Activated T-helper 2 cell treated with anti-CD3 and anti-CD28 coated beads, Interferon-gamma antibody, Interleukin-2, Interleukin-4, amounts not matched to agents 10 μg/mL and 5 μg/mL and 100 μg/mL, durations not matched to agents 14 hours and 24 hours and 36 hours (primary cell): ENCODE data around the gene DACH1. TPM values are rescaled to one million over a fixed set of nuclear protein-coding genes. Genes with fewer than 3 reads are reported as not detected.

Experiments used
- DNase-seq: peaks from one replicate; pipeline ENCODE4 v3.0.0; 2021; ENCODE audit warnings: low spot score
- H3K27ac Mint-ChIP-seq: one replicate; pipeline ENCODE4 v1.8.0; 2021; ENCODE audit warnings: mixed read lengths
- H3K27me3 Mint-ChIP-seq: one replicate; pipeline ENCODE4 v1.8.0; 2021; ENCODE audit warnings: low read depth, mixed read lengths
- H3K36me3 Mint-ChIP-seq: one replicate; pipeline ENCODE4 v1.8.0; 2021; ENCODE audit warnings: low read depth, mixed read lengths
- H3K4me1 Mint-ChIP-seq: one replicate; pipeline ENCODE4 v1.8.0; 2021; ENCODE audit warnings: low read depth, mixed read lengths
- H3K4me3 Mint-ChIP-seq: one replicate; pipeline ENCODE4 v1.8.0; 2021; ENCODE audit warnings: low read depth, mild to moderate bottlenecking, moderate library complexity, mixed read lengths
- H3K9me3 Mint-ChIP-seq: one replicate; pipeline ENCODE4 v1.8.0; 2021; ENCODE audit warnings: mixed read lengths
- intact Hi-C: fragments of 100-400 bp; cut with micrococcal nuclease; formaldehyde crosslinking; loops from one replicate; pipeline ENCODE4 v1.15.1; 2023
- total RNA-seq: library from RNA; stranded (reverse); gene quantifications from 2 replicates; pipeline ENCODE4 v1.2.3, GENCODE V29; 2022

Gene DACH1
- total RNA-seq, 1 donor from 2014 or later = not detected

DNA sequence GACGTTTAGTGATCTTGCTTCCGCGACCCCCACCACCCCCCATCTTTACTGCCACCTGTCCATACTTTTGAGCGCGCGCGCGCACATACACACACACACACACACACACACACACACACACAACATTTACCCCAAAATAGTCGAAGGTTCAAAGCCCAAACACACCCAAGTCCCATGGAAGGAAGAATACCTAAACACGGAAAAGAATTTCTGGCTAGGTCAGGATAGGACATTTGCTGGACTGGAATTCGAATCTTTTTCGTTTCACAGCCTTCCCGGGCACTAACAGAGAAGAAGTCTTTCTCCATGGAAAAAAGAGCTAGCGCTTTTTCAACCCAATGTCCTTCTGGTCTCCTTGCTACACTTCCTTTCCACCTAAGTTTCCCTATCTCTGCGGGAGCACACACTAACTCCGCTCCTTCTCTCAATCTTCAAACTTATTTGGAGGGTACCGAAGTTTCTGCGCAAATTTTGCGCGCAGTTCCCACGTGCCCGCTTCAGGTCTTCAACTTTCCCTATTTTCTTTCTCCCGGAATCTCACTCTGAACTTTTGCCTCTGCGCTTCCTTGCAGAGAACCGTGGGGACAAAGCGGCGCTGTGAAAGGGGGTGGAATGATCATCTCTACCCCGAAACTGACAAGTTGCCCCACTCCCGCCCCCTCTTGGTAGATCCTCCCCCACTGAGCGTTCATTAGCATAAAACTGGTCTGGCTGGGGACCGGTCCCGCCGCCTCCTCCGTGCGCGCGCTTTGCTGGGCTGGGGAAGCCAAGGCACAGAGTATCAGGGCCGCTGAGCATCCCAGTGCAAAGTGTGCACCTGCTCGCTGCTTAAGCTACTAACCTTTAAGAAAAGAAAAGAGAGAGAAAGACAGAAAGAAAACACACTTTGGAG lies 2.7 kb downstream of the DACH1 start:
- peaks cover 67% of the 10 kb centered on the region for H3K27me3 Mint-ChIP-seq
- intact Hi-C loops = no loop called here
- H3K4me1 Mint-ChIP-seq = peaks cover 21% of the 10 kb centered on the region
- peak overlapping the region; percentile 87 for H3K4me3 Mint-ChIP-seq
- no peak for DNase-seq
- no peaks in the 10 kb centered on the region for H3K9me3 Mint-ChIP-seq
- no peak overlapping the region for H3K27ac Mint-ChIP-seq
- H3K36me3 Mint-ChIP-seq = no peaks in the 10 kb centered on the region

DNA sequence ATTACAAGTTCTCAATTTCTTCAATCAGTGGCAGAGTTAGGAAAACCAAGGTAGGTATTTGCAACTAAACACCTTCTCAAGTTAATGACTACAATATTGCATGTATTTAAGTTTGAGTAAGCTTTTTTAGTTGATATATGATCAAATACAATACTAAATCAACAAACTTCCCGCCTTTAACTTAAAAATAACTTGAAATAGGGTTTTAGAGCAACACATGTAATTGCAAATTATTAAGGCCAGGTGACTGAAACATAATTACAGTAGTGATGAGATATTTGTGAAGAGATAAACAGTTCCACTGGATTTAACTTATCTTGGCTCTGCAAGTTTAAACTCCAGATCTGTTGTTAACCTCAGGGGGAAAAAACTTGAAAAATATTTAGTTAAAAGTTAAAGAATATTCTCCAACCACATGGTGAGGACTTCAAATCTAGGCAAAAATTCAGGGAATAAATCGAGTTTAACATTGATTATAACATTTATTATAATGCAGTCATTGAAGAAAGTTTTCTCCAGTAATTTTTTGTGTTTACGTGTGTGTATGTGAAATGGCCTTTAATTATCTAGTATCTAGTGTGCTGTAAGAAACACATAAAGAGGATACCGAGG lies 3.6 kb downstream of the DACH1 start:
- no peak overlapping the region for H3K27ac Mint-ChIP-seq
- intact Hi-C loops = no loop called here
- peaks cover 63% of the 10 kb centered on the region for H3K27me3 Mint-ChIP-seq
- H3K9me3 Mint-ChIP-seq = no peaks in the 10 kb centered on the region
- peak overlapping the region; percentile 26 for H3K4me3 Mint-ChIP-seq
- peaks cover 21% of the 10 kb centered on the region for H3K4me1 Mint-ChIP-seq
- no peak for DNase-seq
- no peaks in the 10 kb centered on the region for H3K36me3 Mint-ChIP-seq

DNA sequence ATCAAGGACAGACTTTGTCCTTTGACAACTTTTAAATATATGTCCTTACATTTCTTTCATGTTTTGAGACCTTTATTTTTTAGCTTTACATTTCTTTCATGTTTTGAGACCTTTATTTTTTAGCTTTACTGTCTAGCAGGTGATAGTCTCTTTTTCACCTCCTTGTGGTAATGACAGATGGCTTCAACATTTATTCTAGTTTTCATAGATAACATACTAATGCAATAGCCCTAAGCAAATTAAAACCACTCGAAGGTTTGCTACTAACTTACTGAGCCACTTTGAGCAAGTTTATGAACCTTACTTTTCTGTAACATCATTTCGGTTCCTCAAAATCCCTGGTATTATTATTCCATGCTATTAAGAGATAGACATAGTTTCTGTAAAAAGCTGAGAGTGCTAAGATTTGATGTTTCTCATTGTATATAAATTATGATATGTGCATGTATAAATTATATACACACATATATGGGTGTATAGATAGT lies 4.5 kb downstream of the DACH1 start:
- no peaks in the 10 kb centered on the region for H3K9me3 Mint-ChIP-seq
- intact Hi-C loops = no loop called here
- H3K27ac Mint-ChIP-seq = no peak overlapping the region
- H3K4me1 Mint-ChIP-seq = peaks cover 20% of the 10 kb centered on the region
- no peak overlapping the region for H3K4me3 Mint-ChIP-seq
- no peak for DNase-seq
- no peaks in the 10 kb centered on the region for H3K36me3 Mint-ChIP-seq
- H3K27me3 Mint-ChIP-seq = peaks cover 57% of the 10 kb centered on the region

DNA sequence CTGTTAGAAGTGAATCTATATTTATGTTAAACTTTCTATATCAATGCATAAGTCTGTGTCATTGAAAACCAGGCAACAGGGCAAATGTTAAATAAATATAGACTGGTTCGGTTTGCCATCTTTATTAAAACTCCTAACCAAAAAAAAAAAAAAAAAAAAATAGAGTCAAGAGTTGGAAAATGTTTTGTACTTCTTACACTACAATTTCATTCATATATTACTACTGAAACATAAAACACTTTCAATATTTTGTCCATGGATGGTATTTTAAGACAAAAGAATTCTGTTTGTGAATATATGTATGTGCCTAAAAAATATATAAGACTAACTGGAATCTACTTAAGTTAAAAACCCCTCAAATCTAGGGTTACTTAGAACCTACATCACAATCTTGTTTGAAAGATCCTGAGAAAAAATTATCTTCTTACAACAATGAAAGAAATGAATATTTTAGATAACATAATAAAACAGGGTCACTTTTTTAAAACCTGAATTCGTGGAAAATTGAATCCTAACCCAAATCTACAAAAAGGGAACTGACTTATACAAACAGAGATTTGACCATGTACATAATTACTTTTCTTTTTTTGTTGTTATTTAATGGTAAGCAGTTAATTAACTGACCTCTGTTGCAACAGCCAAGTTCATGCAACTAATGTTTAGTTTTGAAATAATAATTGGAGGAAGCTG lies 5.1 kb downstream of the DACH1 start:
- Mint-ChIP-seq H3K4me3 (no peak overlapping the region), H3K27ac (no peak overlapping the region)
- intact Hi-C loops = no loop called here

DNA sequence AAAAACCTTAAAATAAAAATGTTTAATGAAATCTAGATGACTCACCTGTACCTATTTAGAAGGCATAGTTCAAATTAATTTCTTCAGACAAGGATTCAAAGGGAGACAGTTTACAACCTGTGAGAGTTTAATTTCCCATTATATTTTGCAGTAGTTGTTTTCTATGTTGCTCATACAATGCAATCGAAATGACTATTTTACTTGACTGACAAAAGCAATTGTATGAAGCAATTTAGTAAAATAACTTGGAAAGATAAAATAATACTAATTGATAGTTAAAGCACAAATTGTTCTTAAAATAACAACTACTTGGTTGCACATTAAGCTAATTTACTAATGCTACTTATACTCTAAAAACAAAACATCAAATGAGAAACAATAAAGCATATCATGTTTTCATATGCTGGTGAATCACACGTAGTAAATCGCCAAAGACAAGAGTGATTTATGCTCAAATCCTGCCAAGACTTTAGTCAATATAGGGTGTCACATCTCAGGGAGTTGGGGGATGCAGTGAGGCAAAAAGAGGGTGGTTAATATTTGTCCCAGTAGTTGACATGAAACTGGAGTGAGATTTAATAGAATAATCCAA lies 6.4 kb downstream of the DACH1 start:
- Mint-ChIP-seq H3K4me1 (peaks cover 11% of the 10 kb centered on the region), H3K4me3 (no peak overlapping the region), H3K9me3 (no peaks in the 10 kb centered on the region), H3K27me3 (peaks cover 45% of the 10 kb centered on the region), H3K27ac (no peak overlapping the region), H3K36me3 (no peaks in the 10 kb centered on the region)
- intact Hi-C loops = no loop called here
- no peak for DNase-seq

More for the DNA sequence above, 5.1 kb downstream of the DACH1 start:
- Mint-ChIP-seq H3K27me3 (peaks cover 51% of the 10 kb centered on the region), H3K4me1 (peaks cover 14% of the 10 kb centered on the region), H3K9me3 (no peaks in the 10 kb centered on the region), H3K36me3 (no peaks in the 10 kb centered on the region)
- DNase-seq = no peak

DNA sequence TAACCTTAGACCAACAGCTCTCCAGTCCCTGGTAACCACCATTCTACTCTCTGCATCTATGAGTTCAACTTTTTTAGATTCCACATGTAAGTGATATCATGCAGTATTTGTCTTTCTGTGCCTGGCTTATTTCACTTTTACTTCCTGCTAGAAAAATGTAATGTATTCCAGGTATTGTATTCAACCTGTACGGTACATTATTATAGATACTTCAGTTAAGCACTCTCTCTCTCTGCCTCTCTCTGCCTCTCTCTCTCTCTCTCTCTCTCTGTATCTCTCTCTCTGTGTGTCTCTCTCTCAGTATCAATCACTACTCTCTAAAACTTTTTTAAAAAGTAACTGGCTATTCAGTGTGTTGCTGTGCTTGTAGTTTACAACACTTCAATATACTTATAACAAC lies 8.4 kb downstream of the DACH1 start:
- Mint-ChIP-seq H3K27me3 (peaks cover 35% of the 10 kb centered on the region), H3K27ac (no peak overlapping the region), H3K4me3 (no peak overlapping the region), H3K4me1 (no peaks in the 10 kb centered on the region), H3K9me3 (no peaks in the 10 kb centered on the region), H3K36me3 (no peaks in the 10 kb centered on the region)
- no peak for DNase-seq
- intact Hi-C loops = no loop called here

DNA sequence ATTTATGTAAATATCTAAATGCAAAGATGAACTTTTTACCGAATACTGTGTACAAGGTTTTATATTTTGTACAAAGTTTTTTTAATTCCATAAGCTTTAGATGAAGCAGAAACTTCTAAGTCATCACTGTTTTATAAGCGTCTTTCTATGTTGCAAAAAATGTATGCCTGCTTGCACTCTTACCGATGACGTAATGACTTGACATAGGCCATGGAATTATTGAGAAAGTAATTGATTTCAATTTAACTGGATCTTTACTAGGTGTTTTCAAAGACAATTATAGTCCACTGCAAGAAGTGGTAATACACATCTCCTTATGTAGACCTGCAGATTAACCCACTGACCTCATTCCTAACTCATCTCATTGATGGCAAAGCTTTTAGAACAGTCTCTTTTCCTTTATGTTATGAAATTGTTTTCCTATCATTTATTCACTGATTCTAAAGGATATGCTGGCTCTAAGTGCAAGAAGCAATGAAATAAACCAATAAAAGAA lies 10.4 kb downstream of the DACH1 start:
- intact Hi-C loops = no loop called here
- no peaks in the 10 kb centered on the region for H3K9me3 Mint-ChIP-seq
- no peaks in the 10 kb centered on the region for H3K36me3 Mint-ChIP-seq
- DNase-seq = no peak
- H3K4me3 Mint-ChIP-seq = no peak overlapping the region
- peaks cover 27% of the 10 kb centered on the region for H3K27me3 Mint-ChIP-seq
- no peak overlapping the region for H3K27ac Mint-ChIP-seq
- no peaks in the 10 kb centered on the region for H3K4me1 Mint-ChIP-seq

DNA sequence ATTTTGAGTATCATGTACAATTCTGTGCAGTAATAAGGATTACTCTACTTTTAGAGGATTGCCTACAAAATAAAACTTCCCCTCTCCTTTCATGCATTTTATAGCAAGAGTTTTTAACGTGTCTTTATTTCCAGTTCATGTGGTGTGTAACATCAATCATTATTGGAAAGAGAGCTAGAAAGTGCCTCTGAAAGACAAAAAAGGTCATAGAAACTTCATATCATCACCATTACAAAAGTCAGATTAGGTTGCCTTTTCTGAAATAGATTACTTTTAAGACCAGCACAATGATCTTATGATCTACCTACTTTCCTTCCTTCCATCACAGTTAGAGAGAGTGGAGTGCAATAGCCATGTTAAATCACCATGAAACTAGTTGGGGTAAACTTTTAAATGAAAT lies 12.6 kb downstream of the DACH1 start:
- Mint-ChIP-seq H3K27ac (no peak overlapping the region), H3K36me3 (no peaks in the 10 kb centered on the region), H3K27me3 (peaks cover 17% of the 10 kb centered on the region), H3K4me3 (no peak overlapping the region), H3K4me1 (no peaks in the 10 kb centered on the region), H3K9me3 (no peaks in the 10 kb centered on the region)
- DNase-seq = no peak
- intact Hi-C loops = no loop called here

DNA sequence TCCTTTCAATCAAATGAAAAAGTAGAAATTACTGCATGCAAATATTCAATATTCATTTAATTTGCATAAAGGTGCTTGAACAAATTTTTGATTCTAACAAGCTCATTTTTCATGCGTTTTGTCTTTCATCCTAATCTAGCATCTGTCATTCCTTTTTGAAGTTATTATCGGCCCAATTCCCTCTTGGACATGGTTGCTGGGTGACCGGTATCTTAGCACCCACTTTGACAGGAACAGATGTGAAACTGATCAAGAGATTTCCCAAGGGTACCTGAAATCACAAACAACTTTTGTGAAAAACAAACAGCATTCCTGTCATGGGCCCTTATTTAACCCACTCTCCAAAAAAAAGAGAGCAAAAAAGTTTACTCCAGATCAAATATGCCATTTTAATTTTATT lies 13.3 kb downstream of the DACH1 start:
- H3K4me3 Mint-ChIP-seq = no peak overlapping the region
- H3K9me3 Mint-ChIP-seq = no peaks in the 10 kb centered on the region
- H3K4me1 Mint-ChIP-seq = no peaks in the 10 kb centered on the region
- no peaks in the 10 kb centered on the region for H3K36me3 Mint-ChIP-seq
- peaks cover 16% of the 10 kb centered on the region for H3K27me3 Mint-ChIP-seq
- intact Hi-C loops = no loop called here
- DNase-seq = no peak
- H3K27ac Mint-ChIP-seq = no peak overlapping the region

DNA sequence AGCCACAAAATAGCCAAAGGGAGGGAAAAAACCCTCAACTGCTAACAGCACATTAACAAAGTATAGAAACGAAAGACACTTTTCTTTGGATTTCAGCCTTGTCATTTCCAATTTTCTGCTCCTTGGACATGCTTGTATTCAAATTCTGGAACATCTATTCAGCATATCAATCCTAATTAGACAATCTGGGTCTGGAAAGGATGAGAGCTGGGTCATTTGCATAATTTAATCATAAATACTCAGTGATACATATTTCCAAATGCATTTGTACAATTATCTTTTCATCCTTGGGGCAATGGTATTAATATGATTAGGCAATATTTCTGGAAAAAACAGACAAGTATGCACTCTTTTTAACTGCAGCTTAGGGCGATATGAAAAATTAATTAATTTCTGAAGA lies 14.3 kb downstream of the DACH1 start:
- Mint-ChIP-seq H3K27me3 (peaks cover 14% of the 10 kb centered on the region), H3K9me3 (no peaks in the 10 kb centered on the region), H3K36me3 (no peaks in the 10 kb centered on the region), H3K4me3 (no peak overlapping the region), H3K4me1 (no peaks in the 10 kb centered on the region), H3K27ac (no peak overlapping the region)
- no peak for DNase-seq
- intact Hi-C loops = no loop called here

DNA sequence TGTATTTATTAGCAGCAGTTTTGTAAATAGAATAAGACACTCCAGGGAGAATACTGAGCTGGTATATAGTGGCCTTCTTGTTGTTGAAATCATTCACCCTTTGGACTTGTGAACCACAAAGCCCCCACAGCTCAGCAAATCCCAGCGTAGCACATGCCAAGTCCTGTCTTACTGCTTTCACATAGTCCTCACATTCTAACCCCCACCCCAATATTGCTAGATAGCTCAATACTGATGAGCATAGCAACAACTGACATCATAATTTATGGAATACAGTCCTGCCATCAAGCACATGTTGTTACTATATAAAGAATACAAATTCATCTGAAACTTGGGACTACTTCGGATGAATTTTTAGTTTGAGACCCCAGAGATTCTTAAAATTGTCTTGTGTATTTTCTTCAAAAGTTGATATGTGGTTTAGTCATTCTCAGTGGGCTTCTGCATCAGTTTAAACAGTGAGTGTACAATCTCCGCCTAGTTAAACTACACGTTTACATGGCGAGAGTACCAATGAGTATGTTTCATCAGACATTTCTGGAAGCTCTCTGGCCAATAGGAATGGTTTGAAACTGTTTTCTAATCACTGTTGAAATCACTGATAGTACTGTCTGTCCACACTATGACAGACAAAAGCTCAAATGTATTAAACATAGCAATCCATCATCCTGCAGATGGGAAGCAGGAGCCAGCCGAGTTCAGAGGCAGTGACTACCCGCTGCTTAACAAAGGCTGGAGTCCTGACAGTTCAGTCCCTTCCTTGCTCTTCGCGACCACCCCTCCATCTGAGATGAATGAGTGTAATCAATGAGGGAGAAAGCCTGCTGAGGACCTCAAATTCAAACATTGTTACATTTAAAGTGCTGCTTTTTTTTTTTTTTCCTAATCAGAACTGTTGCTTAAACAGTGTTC lies 15.2 kb downstream of the DACH1 start:
- no peaks in the 10 kb centered on the region for H3K4me1 Mint-ChIP-seq
- intact Hi-C loops = no loop called here
- no peak overlapping the region for H3K4me3 Mint-ChIP-seq
- no peak overlapping the region for H3K27ac Mint-ChIP-seq
- no peaks in the 10 kb centered on the region for H3K9me3 Mint-ChIP-seq
- H3K36me3 Mint-ChIP-seq = no peaks in the 10 kb centered on the region
- no peak for DNase-seq
- H3K27me3 Mint-ChIP-seq = peaks cover 13% of the 10 kb centered on the region

DNA sequence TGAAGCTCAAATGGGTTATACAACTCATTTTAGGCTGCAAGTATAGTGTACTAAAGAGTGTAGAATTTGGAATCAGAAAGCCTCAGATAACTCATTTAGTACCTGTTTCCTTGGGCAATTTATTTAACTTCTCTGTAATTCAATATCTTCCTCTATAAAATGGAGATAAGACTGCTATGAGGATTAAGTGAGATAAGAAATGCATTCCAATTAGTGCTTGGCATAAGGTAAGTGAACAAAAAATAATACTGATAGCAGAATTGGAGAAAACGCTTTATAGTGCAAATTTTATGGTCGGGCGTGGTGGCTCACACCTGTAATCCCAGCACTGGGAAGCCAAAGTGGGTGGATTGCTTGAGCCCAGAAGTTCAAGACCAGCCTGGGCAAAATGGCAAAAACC lies 25.0 kb downstream of the DACH1 start:
- Mint-ChIP-seq H3K9me3 (no peaks in the 10 kb centered on the region), H3K27me3 (peaks cover 3% of the 10 kb centered on the region), H3K27ac (no peak overlapping the region), H3K4me1 (peaks cover 4% of the 10 kb centered on the region), H3K36me3 (no peaks in the 10 kb centered on the region), H3K4me3 (no peak overlapping the region)
- intact Hi-C loops = no loop called here
- DNase-seq = no peak
